NB4 (cell line): Measurements from ENCODE around the gene SLC29A3.

Source experiments
- CTCF ChIP-seq: IDR thresholded peaks from one replicate; pipeline ENCODE4 v1.5.1; 2012; ENCODE audit warnings: low read depth, low read length
- MYC ChIP-seq: IDR thresholded peaks from 2 replicates; pipeline ENCODE4 v1.6.1; 2011; ENCODE audit warnings: low read depth, low read length
- POLR2A ChIP-seq: IDR thresholded peaks from 2 replicates; pipeline ENCODE4 v1.6.1; 2011; ENCODE audit warnings: mild to moderate bottlenecking; ENCODE audit not compliant: insufficient read length; ENCODE audit errors: extremely low read depth
- TF ChIP-seq, protein P1 (sequence below): IDR thresholded peaks from 2 replicates; pipeline ENCODE4 v1.6.1; 2011; ENCODE audit warnings: low read depth, low read length

- TF ChIP-seq POLR2A, result no peak
- no peak for TF ChIP-seq CTCF
- TF ChIP-seq, protein P1, sequence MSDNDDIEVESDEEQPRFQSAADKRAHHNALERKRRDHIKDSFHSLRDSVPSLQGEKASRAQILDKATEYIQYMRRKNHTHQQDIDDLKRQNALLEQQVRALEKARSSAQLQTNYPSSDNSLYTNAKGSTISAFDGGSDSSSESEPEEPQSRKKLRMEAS, result no peak
- no peak for TF ChIP-seq MYC
These were observed 6.2 kb downstream of the SLC29A3 start for GRCh38 chr10:71325267-71325666.
